H9 (cell line): ENCODE measurements around the gene GARRE1. TPM values are rescaled to one million over a fixed set of nuclear protein-coding genes. Genes with fewer than 3 reads are reported as not detected.

Source experiments
- DNase-seq: peaks from one replicate; pipeline ENCODE4 v3.0.0-alpha.2; 2017
- H2AFZ ChIP-seq: one replicate; pipeline ENCODE4 v1.6.1; 2013; ENCODE audit warnings: mild to moderate bottlenecking, low read length, control low read depth, moderate library complexity
- H2AK5ac ChIP-seq: 2 replicates; pipeline ENCODE4 v1.6.1; 2013; ENCODE audit warnings: low read length, control low read depth, mixed read lengths; ENCODE audit not compliant: insufficient read length
- H2BK120ac ChIP-seq: one replicate; pipeline ENCODE4 v1.6.1; 2013; ENCODE audit warnings: low read depth, mild to moderate bottlenecking, low read length, control low read depth, inconsistent platforms; ENCODE audit not compliant: poor library complexity, severe bottlenecking
- H2BK12ac ChIP-seq: 2 replicates; pipeline ENCODE4 v1.6.1; 2013; ENCODE audit warnings: low read length, control low read depth, mixed read lengths, low read depth; ENCODE audit not compliant: insufficient read length
- H2BK15ac ChIP-seq: 2 replicates; pipeline ENCODE4 v1.6.1; 2013; ENCODE audit warnings: low read depth, low read length, control low read depth
- H2BK20ac ChIP-seq: one replicate; pipeline ENCODE4 v1.6.1; 2013; ENCODE audit warnings: low read depth, mild to moderate bottlenecking, low read length, control low read depth, inconsistent platforms; ENCODE audit not compliant: poor library complexity, severe bottlenecking
- H2BK5ac ChIP-seq: 2 replicates; pipeline ENCODE4 v1.6.1; 2013; ENCODE audit warnings: low read length, control low read depth, mixed read lengths; ENCODE audit not compliant: insufficient read length
- H3K14ac ChIP-seq: 2 replicates; pipeline ENCODE4 v1.6.1; 2013; ENCODE audit warnings: low read length, control low read depth; ENCODE audit not compliant: insufficient read depth
- H3K18ac ChIP-seq: 2 replicates; pipeline ENCODE4 v1.6.1; 2013; ENCODE audit warnings: low read depth, mild to moderate bottlenecking, mixed read lengths, low read length, control low read depth; ENCODE audit not compliant: insufficient read length
- H3K23ac ChIP-seq: 2 replicates; pipeline ENCODE4 v1.6.1; 2013; ENCODE audit warnings: low read length, control low read depth, mixed read lengths, low read depth; ENCODE audit not compliant: insufficient read length
- H3K23me2 ChIP-seq: 2 replicates; pipeline ENCODE4 v1.6.1; 2013; ENCODE audit warnings: low read depth, mild to moderate bottlenecking, mixed read lengths, low read length, control low read depth; ENCODE audit not compliant: insufficient read length, poor library complexity, severe bottlenecking
- H3K27ac ChIP-seq: 2 replicates; pipeline ENCODE4 v1.5.1; 2013; ENCODE audit warnings: low read length, control low read depth, mixed read lengths, low read depth; ENCODE audit not compliant: insufficient read length
- H3K27me3 ChIP-seq: 2 replicates; pipeline ENCODE4 v1.6.1; 2013; ENCODE audit warnings: low read length, control low read depth, inconsistent platforms; ENCODE audit not compliant: insufficient read depth
- H3K4ac ChIP-seq: 2 replicates; pipeline ENCODE4 v1.6.1; 2013; ENCODE audit warnings: low read depth, mild to moderate bottlenecking, control low read depth, inconsistent platforms, low read length, moderate library complexity
- H3K4me1 ChIP-seq: 2 replicates; pipeline ENCODE4 v1.6.1; 2013; ENCODE audit warnings: low read length, control low read depth, inconsistent platforms; ENCODE audit not compliant: insufficient read depth
- H3K4me2 ChIP-seq: 2 replicates; pipeline ENCODE4 v1.6.1; 2013; ENCODE audit warnings: low read length, control low read depth, mixed read lengths; ENCODE audit not compliant: insufficient read length, insufficient read depth
- H3K56ac ChIP-seq: 2 replicates; pipeline ENCODE4 v1.6.1; 2013; ENCODE audit warnings: low read depth, mild to moderate bottlenecking, mixed read lengths, low read length, control low read depth; ENCODE audit not compliant: insufficient read length
- H3K79me1 ChIP-seq: 2 replicates; pipeline ENCODE4 v1.6.1; 2013; ENCODE audit warnings: low read depth, mild to moderate bottlenecking, moderate library complexity, low read length, control low read depth, inconsistent platforms; ENCODE audit not compliant: insufficient read depth, poor library complexity, severe bottlenecking
- H3K79me2 ChIP-seq: 2 replicates; pipeline ENCODE4 v1.6.1; 2013; ENCODE audit warnings: low read length, control low read depth, inconsistent platforms; ENCODE audit not compliant: insufficient read depth
- H3K9ac ChIP-seq: 2 replicates; pipeline ENCODE4 v1.6.1; 2013; ENCODE audit warnings: low read length, control low read depth, mixed read lengths; ENCODE audit not compliant: insufficient read length; ENCODE audit errors: extremely low read depth
- H3K9me3 ChIP-seq: one replicate; pipeline ENCODE4 v1.6.1; 2013; ENCODE audit warnings: low read depth, low read length, inconsistent platforms; ENCODE audit not compliant: control insufficient read depth
- H3T11ph ChIP-seq: one replicate; pipeline ENCODE4 v1.6.1; 2013; ENCODE audit warnings: mild to moderate bottlenecking, low read length, control low read depth, inconsistent platforms
- H4K20me1 ChIP-seq: one replicate; pipeline ENCODE4 v1.6.1; 2013; ENCODE audit not compliant: control insufficient read depth, insufficient read length, insufficient read depth
- H4K5ac ChIP-seq: 2 replicates; pipeline ENCODE4 v1.6.1; 2013; ENCODE audit warnings: low read depth, mild to moderate bottlenecking, mixed read lengths, low read length, control low read depth; ENCODE audit not compliant: insufficient read length
- H4K8ac ChIP-seq: replicated peaks from 2 replicates; pipeline ENCODE4 v1.6.1; 2013; ENCODE audit warnings: low read length, control low read depth, mixed read lengths, low read depth; ENCODE audit not compliant: insufficient read length
- H4K91ac ChIP-seq: 2 replicates; pipeline ENCODE4 v1.6.1; 2013; ENCODE audit warnings: low read depth, mild to moderate bottlenecking, moderate library complexity, mixed read lengths, low read length, control low read depth; ENCODE audit not compliant: insufficient read length
- H3K27ac Mint-ChIP-seq, 3 experiments: 2 replicates in 2 of 3; 3 replicates in 1 of 3; pipeline ENCODE4 v1.8.0; 2020 to 2021; ENCODE audit warnings: mixed read lengths in 3 of 3, mild to moderate bottlenecking in 1 of 3, moderate library complexity in 1 of 3
- H3K27me3 Mint-ChIP-seq: 2 replicates; pipeline ENCODE4 v1.8.0; 2021; ENCODE audit warnings: low read depth, mild to moderate bottlenecking, moderate library complexity, mixed read lengths
- H3K36me3 Mint-ChIP-seq, 3 experiments: 2 replicates in 2 of 3; 3 replicates in 1 of 3; pipeline ENCODE4 v1.8.0; 2020 to 2021; ENCODE audit warnings: low read depth in 3 of 3, mixed read lengths in 3 of 3; ENCODE audit not compliant: insufficient read depth in 1 of 3
- H3K4me1 Mint-ChIP-seq, 2 experiments: 2 replicates each; pipeline ENCODE4 v1.8.0; 2020; ENCODE audit warnings: mixed read lengths in 2 of 2
- H3K4me3 Mint-ChIP-seq, 2 experiments: 2 replicates in 1 of 2; 3 replicates in 1 of 2; pipeline ENCODE4 v1.8.0; 2020 to 2021; ENCODE audit warnings: mild to moderate bottlenecking in 2 of 2, mixed read lengths in 2 of 2, moderate library complexity in 1 of 2
- H3K9me3 Mint-ChIP-seq, 2 experiments: 2 replicates in 1 of 2; 3 replicates in 1 of 2; pipeline ENCODE4 v1.8.0; 2020; ENCODE audit warnings: mild to moderate bottlenecking in 2 of 2, mixed read lengths in 2 of 2, moderate library complexity in 1 of 2
- CTCF ChIP-seq: fragments of 200-600 bp; sonication (generic); conservative IDR thresholded peaks from 3 replicates; pipeline ENCODE4 v1.8.0; 2021; ENCODE audit warnings: antibody characterized with exemption, mild to moderate bottlenecking
- WGBS: extraction: QIAGEN DNeasy Blood & Tissue Kit; methylation state at CpG from one replicate; pipeline ENCODE4 v1.1.7; 2013; ENCODE audit warnings: missing lambda C conversion rate, low lambda C conversion rate, mixed read lengths; ENCODE audit not compliant: insufficient read length; ENCODE audit errors: extremely low coverage; 5-methylcytosine and 5-hydroxymethylcytosine counted together
- total RNA-seq: library from RNA; stranded (reverse); gene quantifications from 2 replicates; pipeline ENCODE4 v1.2.1, GENCODE V29; 2021

Gene GARRE1
- total RNA-seq, 1 experiment from 2014 or later: 24.1 TPM

DNA sequence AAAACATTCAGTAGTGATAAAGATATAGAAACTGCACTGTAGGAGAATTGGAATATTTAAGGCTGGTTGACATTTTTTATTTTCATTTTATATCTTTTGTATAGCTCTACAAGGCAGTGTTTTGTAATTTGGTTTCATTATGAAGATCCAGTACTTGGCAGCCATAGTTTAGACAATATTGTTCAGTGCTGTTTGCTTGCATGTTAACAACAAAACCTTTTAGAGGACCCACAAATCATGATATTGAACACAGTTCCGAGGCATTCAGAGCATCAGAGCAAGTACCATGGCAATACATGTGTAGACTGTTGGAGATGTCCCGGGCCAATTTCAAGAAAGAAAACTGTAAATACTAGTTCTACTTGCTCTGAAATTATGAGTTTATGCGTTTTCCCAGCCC, 25.6 kb upstream of the GARRE1 start:
- Histone ChIP-seq H3K4me1 (peaks cover 13% of the 10 kb centered on the region; the same call in 1 of the 2 replicates), H3K9me3 (no peaks in the 10 kb centered on the region), H3K79me1 (no peaks in the 10 kb centered on the region), H4K8ac (no peak overlapping the region), H2BK15ac (no peak overlapping the region), H3K23me2 (no peaks in the 10 kb centered on the region), H4K5ac (no peak overlapping the region), H3K18ac (no peak overlapping the region), H4K20me1 (no peaks in the 10 kb centered on the region), H3K27me3 (no peaks in the 10 kb centered on the region), H3T11ph (no peak overlapping the region), H3K4ac (no peak overlapping the region), H2AK5ac (no peak overlapping the region), H4K91ac (no peak overlapping the region), H2BK120ac (no peak overlapping the region), H2BK20ac (no peak overlapping the region), H2BK12ac (no peak overlapping the region), H3K4me2 (no peak overlapping the region), H3K14ac (no peak overlapping the region), H3K23ac (no peak overlapping the region), H2BK5ac (no peak overlapping the region), H3K27ac (no peak overlapping the region), H3K79me2 (no peaks in the 10 kb centered on the region), H3K9ac (no peak overlapping the region), H3K56ac (no peak overlapping the region), H2AFZ (no peak overlapping the region)
- DNase-seq: no peak
- Mint-ChIP-seq H3K36me3 (peaks cover 18 to 58% (median 52%) of the 10 kb centered on the region in 3 experiments; a peak in 6 of 7 replicates), H3K4me1 (peaks cover 54 to 56% of the 10 kb centered on the region in 2 experiments), H3K9me3 (no peaks in the 10 kb centered on the region), H3K4me3 (no peak overlapping the region), H3K27me3 (no peaks in the 10 kb centered on the region), H3K27ac (peak overlapping the region in 1 of 3 experiments; percentile 73; a peak in 2 of 7 replicates)
- no CpG with 5 or more reads among the region's 3 CpGs for WGBS
- no peak for TF ChIP-seq CTCF
